Hepatocyte (in vitro differentiated cells): Measurements from ENCODE around the gene KRTAP5-2. TPM values are rescaled to one million over a fixed set of nuclear protein-coding genes. Genes with fewer than 3 reads are reported as not detected.

Experiments used
- DNase-seq: peaks from one replicate; pipeline ENCODE4 v3.0.0-alpha.2; 2016; ENCODE audit warnings: low spot score
- H2AFZ ChIP-seq: fragments of 200-600 bp; sonication (generic); 2 replicates; pipeline ENCODE4 v1.6.0; 2016; ENCODE audit warnings: antibody characterized with exemption, mild to moderate bottlenecking
- H3K27ac ChIP-seq: fragments of 200-600 bp; sonication (generic); 2 replicates; pipeline ENCODE4 v1.5.1; 2016; ENCODE audit warnings: mild to moderate bottlenecking
- H3K27me3 ChIP-seq: fragments of 200-600 bp; sonication (generic); 2 replicates; pipeline ENCODE4 v1.6.1; 2016
- H3K36me3 ChIP-seq: fragments of 200-600 bp; sonication (generic); replicated peaks from 2 replicates; pipeline ENCODE4 v1.5.1; 2016; ENCODE audit warnings: low read depth; ENCODE audit not compliant: insufficient read depth
- H3K4me1 ChIP-seq: fragments of 200-600 bp; sonication (generic); 2 replicates; pipeline ENCODE4 v1.5.1; 2016; ENCODE audit warnings: mild to moderate bottlenecking, moderate library complexity; ENCODE audit not compliant: insufficient read depth
- H3K4me2 ChIP-seq: fragments of 200-600 bp; sonication (generic); 2 replicates; pipeline ENCODE4 v1.6.0; 2016
- H3K4me3 ChIP-seq: fragments of 200-600 bp; sonication (generic); 2 replicates; pipeline ENCODE4 v1.5.1; 2016; ENCODE audit warnings: mild to moderate bottlenecking
- H3K79me2 ChIP-seq: fragments of 200-600 bp; sonication (generic); 2 replicates; pipeline ENCODE4 v1.6.0; 2017; ENCODE audit warnings: mild to moderate bottlenecking
- H3K9me2 ChIP-seq: fragments of 200-600 bp; sonication (generic); replicated peaks from 2 replicates; pipeline ENCODE4 v1.6.0; 2017; ENCODE audit warnings: mild to moderate bottlenecking; ENCODE audit not compliant: insufficient read depth
- H3K9me3 ChIP-seq: fragments of 200-600 bp; sonication (generic); 2 replicates; pipeline ENCODE4 v1.5.1; 2016; ENCODE audit warnings: low read depth, mild to moderate bottlenecking
- H4K20me1 ChIP-seq: fragments of 200-600 bp; sonication (generic); 2 replicates; pipeline ENCODE4 v1.6.0; 2016; ENCODE audit warnings: mild to moderate bottlenecking; ENCODE audit not compliant: insufficient read depth, poor library complexity, severe bottlenecking
- CTCF ChIP-seq: fragments of 200-600 bp; sonication (generic); IDR thresholded peaks from 2 replicates; pipeline ENCODE4 v1.5.1; 2016; ENCODE audit warnings: antibody characterized with exemption, mild to moderate bottlenecking; ENCODE audit not compliant: poor library complexity
- EZH2 ChIP-seq: fragments of 200-600 bp; sonication (generic); IDR thresholded peaks from 2 replicates; pipeline ENCODE4 v1.6.1; 2016; ENCODE audit warnings: antibody characterized with exemption, mild to moderate bottlenecking, borderline replicate concordance
- EZH2phosphoT487 ChIP-seq: fragments of 200-600 bp; sonication (generic); IDR thresholded peaks from one replicate; pipeline ENCODE4 v1.6.1; 2018; ENCODE audit warnings: antibody characterized with exemption, mild to moderate bottlenecking, low read depth, moderate library complexity; ENCODE audit not compliant: unreplicated experiment, severe bottlenecking
- WGBS: methylation state at CpG from one replicate; pipeline ENCODE4 v1.1.6; 2016; ENCODE audit warnings: low lambda C conversion rate; ENCODE audit errors: missing lambda C conversion rate; 5-methylcytosine and 5-hydroxymethylcytosine counted together
- polyA plus RNA-seq: library from polyadenylated mRNA; unstranded; fragments of >200 nt; fragmentation: Nextera tagmentation; extraction: Ambion mirVana; gene quantifications from 2 replicates; pipeline ENCODE4 v1.2.1, GENCODE V29; 2016
- total RNA-seq: library from RNA; depleted of rRNA; stranded (reverse); fragments of >200 nt; gene quantifications from 2 replicates; pipeline ENCODE4 v1.2.3, GENCODE V29; 2014

KRTAP5-2 gene
- total and polyA plus RNA-seq, 2 experiments from 2014 or later = not detected

- TF ChIP-seq EZH2phosphoT487 (no peak), EZH2 (no peak), CTCF (no peak)
- H3K79me2 ChIP-seq = peaks cover 20% of the 10 kb centered on the region
- H3K4me3 ChIP-seq = peak overlapping the region; percentile 61
- no peaks in the 10 kb centered on the region for H3K9me2 ChIP-seq
- no peaks in the 10 kb centered on the region for H3K36me3 ChIP-seq
- DNase-seq = no peak
- H3K27me3 ChIP-seq = peaks cover 20% of the 10 kb centered on the region
- H3K4me2 ChIP-seq = peak overlapping the region; percentile 98
- H3K4me1 ChIP-seq = peaks cover 17% of the 10 kb centered on the region
- WGBS = 4% methylated on average over 7 of the region's 7 CpGs
- peaks cover 18% of the 10 kb centered on the region for H4K20me1 ChIP-seq
- H3K9me3 ChIP-seq = no peaks in the 10 kb centered on the region
- peak overlapping the region; percentile 85 for H3K27ac ChIP-seq
- peak overlapping the region; percentile 45 for H2AFZ ChIP-seq
These were observed 24.2 kb downstream of the KRTAP5-2 start for GRCh38 chr11:1573903-1574237.

- Histone ChIP-seq H3K4me1 (peaks cover 17% of the 10 kb centered on the region), H2AFZ (no peak overlapping the region)
- 16% methylated on average over 32 of the region's 37 CpGs for WGBS
These were observed 24.8 kb downstream of the KRTAP5-2 start for GRCh38 chr11:1573077-1573902.

GRCh38 chr11:1572197-1573076 is 25.7 kb downstream of the KRTAP5-2 start, which contains the start of gene DUSP8:
DUSP8 (minus strand) TSS chr11:1572271; CDS start chr11:1565826, 6,445 bp downstream.
- H4K20me1 ChIP-seq = peaks cover 32% of the 10 kb centered on the region
- no peaks in the 10 kb centered on the region for H3K9me2 ChIP-seq
- H3K9me3 ChIP-seq = no peaks in the 10 kb centered on the region
- 1% methylated on average over 27 of the region's 124 CpGs for WGBS
- H3K4me1 ChIP-seq = peaks cover 17% of the 10 kb centered on the region
- peak within 1 kb of the TSS; percentile 85 for H3K27ac ChIP-seq
- peak; percentile 97 for DNase-seq
- peak within 1 kb of the TSS; percentile 98 for H3K4me2 ChIP-seq
- H3K36me3 ChIP-seq = no peaks in the 10 kb centered on the region
- TF ChIP-seq EZH2 = peak; percentile 79
- TF ChIP-seq EZH2phosphoT487 = no peak
- TF ChIP-seq CTCF = no peak
- H3K4me3 ChIP-seq = peak within 1 kb of the TSS; percentile 92
- peaks cover 20% of the 10 kb centered on the region for H3K79me2 ChIP-seq
- H3K27me3 ChIP-seq = peaks cover 20% of the 10 kb centered on the region
- H2AFZ ChIP-seq = peak within 1 kb of the TSS; percentile 81

More at GRCh38 chr11:1573077-1573902, 24.8 kb downstream of the KRTAP5-2 start:
- Histone ChIP-seq H3K79me2 (peaks cover 20% of the 10 kb centered on the region), H3K9me3 (no peaks in the 10 kb centered on the region), H3K27me3 (peaks cover 20% of the 10 kb centered on the region), H3K4me2 (peak overlapping the region; percentile 98), H3K4me3 (peak overlapping the region; percentile 92), H3K27ac (peak overlapping the region; percentile 85), H3K9me2 (no peaks in the 10 kb centered on the region), H3K36me3 (no peaks in the 10 kb centered on the region), H4K20me1 (peaks cover 24% of the 10 kb centered on the region)
- TF ChIP-seq EZH2 (peak; percentile 58), CTCF (no peak)
- no peak for DNase-seq
